ENCODE results near the gene METAP2.
"Not testable (repeated sequence)": the region's sequence is repeated elsewhere in the genome, so short reads cannot be mapped to it uniquely, and the experiment has no call there.

Gene METAP2

GRCh38 chr12:95462551-95462950, 11.4 kb upstream of the METAP2 start:
- no peak for DNase-seq (ENCODE audit: low read depth)

GRCh38 chr12:95463050-95463449, 10.9 kb upstream of the METAP2 start:
- DNase-seq (ENCODE audit: low read depth): no peak

- not testable (repeated sequence) for DNase-seq (ENCODE audit: low read depth)
Measured at GRCh38 chr12:95463776-95464175, 10.2 kb upstream of the METAP2 start.

DNA sequence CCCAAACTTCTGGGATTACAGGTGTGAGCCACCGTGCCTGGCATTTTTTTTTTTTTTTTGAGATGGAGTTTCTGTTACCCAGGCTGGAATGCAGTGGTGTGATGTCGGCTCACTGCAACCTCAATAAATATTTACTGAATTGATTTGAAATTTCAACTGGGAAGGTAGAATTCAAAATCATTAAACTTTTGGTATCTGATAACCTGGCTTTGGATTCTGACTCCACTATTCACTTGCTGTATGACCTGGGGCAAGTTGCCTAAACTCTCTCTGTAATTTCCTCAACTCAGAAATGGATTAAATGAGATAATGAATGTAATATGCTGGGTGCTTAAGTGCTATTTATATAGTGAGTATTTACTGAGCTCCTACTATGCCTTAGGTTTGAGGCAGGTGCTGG, 8.7 kb upstream of the METAP2 start:
- no peak for DNase-seq (ENCODE audit: low read depth)

- no peak for DNase-seq (ENCODE audit: low read depth)
Measured at GRCh38 chr12:95470300-95470699, 3.7 kb upstream of the METAP2 start.

GRCh38 chr12:95473231-95473883, 595 bp upstream of the METAP2 start:
- DNase-seq (ENCODE audit: low read depth): peak; percentile 12

GRCh38 chr12:95474660-95474958, 657 bp downstream of the METAP2 start:
- peak; percentile 10 for DNase-seq (ENCODE audit: low read depth)

DNA sequence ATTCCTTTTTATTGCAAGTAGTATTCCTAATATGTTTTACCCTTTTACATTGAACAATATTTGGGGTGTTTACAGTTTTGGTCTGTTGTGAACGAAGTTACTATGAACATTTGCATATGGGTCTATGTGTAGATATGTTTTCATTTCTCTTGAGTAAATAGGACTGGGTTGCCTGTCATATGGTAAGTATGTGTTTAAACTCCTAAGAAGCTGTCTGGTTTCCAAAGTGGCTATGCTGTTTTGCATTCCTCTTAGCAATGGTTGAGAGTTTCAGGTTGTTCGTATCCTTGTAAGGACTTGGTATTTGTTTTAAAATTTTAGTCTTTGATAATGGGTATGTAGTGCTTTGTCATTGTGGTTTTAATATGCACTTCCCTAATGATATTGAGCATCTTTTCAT, 6.3 kb downstream of the METAP2 start:
- DNase-seq (ENCODE audit: low read depth): no peak

DNA sequence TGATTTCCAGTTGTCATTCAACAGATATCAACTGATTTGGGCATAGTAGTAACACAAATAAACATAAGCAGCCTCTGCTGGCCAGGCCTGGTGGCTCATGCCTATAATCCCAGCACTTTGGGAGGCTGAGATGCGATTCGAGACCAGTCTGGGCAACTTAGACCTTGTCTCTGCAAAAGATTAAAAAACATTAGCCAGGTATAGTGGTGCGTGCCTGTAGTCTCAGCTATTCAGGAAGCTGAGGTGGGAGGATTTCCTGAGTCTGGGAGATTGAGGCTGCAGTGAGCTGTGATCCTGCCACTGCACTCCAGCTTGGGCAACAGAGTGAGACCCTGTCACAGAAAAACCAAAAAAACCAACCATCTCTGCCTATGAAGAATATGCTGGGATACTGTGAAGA, 7.1 kb downstream of the METAP2 start:
- no peak for DNase-seq (ENCODE audit: low read depth)

- DNase-seq (ENCODE audit: low read depth): no peak
Measured at GRCh38 chr12:95481888-95482287, 7.9 kb downstream of the METAP2 start.

GRCh38 chr12:95482564-95482963, 8.6 kb downstream of the METAP2 start:
- not testable (repeated sequence) for DNase-seq (ENCODE audit: low read depth)

DNA sequence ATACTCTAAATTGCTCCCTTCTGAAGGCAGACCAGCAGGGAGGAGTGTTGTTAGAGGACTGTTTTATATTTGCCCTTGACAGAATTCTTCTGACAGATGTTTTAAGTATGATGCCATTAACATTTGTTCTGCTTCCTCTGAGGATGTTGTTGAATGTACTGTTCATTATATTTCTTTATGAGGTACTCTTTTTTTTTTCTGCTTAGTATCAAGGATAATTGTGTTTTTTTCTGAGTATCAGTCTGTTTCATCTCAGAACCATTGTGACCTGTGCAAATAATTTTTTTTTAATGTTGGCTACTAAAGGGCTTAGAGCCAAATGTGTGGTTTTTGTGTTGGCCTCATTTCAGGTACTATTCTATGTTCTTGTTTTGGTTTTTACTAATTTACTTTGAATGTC, 10.6 kb downstream of the METAP2 start:
- no peak for DNase-seq (ENCODE audit: low read depth)

- DNase-seq (ENCODE audit: low read depth): no peak
Measured at GRCh38 chr12:95487024-95487423, 13.1 kb downstream of the METAP2 start.

GRCh38 chr12:95492462-95492861, 18.5 kb downstream of the METAP2 start:
- no peak for DNase-seq (ENCODE audit: low read depth)

- no peak for DNase-seq (ENCODE audit: low read depth)
Measured at GRCh38 chr12:95494888-95495287, 20.9 kb downstream of the METAP2 start.

DNA sequence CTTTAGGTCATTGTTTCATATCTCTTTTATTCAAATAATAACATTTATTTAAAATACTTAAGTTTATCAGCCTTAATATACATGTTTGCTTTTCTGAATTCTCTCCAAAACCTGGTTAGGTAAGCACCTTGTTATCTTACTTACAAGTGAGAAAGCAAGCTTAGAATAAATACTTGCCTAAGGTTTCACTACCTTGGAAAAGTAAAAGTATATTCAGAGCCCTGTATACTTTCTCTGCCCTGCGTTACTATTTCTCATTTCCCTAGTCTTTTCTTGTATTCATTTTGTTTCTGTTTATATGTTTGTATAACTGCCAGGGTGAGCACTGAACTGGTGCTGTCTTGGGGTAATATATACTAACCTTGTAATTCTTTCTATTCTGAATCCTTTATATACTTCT, 21.5 kb downstream of the METAP2 start:
- DNase-seq (ENCODE audit: low read depth): no peak

GRCh38 chr12:95497031-95497430, 23.1 kb downstream of the METAP2 start:
- no peak for DNase-seq (ENCODE audit: low read depth)

DNA sequence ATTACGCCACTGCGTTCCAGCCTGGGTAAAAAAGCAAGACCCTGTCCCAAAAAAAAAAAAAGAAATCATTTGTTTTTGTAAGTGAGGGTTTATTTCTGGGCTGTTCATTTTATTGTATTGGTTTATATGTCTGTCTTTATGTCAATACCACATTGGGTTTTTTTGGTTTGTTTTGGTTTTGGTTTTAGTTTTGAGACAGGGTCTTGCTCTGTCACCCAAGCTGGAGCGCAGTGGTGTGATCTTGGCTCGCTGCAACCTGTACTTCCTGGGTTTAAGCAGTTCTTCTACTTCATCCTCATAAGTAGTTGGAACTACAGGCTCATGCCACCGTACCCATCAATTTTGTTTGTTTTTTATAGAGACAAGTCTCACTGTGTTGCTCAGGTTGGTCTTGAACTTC, 25.0 kb downstream of the METAP2 start:
- DNase-seq (ENCODE audit: low read depth): no peak

DNA sequence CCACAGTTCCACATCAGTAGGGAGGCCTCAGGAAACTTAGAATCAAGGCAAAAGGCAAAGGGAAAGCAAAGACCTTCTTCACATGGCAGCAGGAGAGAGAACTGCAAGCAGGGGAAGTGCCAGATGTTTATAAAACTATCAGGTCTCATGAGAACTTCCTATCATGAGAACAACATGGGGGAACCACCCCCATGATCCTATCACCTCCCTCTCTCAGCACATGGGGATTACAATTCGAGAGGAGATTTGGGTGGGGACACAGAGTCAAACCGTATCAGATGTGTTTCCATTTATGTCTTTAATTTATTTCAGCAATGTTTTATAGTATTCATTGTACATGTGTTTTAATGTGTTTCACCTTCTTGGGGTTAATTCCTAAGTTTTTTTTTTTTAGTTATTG, 25.8 kb downstream of the METAP2 start:
- no peak for DNase-seq (ENCODE audit: low read depth)

DNA sequence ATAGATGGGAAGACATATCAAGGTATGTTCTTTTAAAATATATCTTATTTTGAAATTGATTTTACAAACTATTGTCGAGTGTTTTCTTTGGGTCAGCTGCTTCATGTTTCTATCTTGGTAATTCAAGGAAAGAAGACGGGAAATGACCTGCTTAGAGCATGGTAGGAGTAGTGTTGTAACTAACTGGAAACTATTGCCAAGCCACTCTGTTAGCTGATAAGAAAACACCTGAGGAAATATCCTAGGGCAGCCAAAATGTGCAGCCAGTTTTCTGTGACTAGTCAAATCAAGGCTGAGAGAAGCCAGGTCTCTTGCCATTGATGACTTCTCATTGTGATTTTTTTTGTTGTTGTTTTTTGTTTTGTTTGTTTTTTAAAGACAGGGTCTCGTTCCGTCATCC, 30.2 kb downstream of the METAP2 start:
- DNase-seq (ENCODE audit: low read depth): no peak

- DNase-seq (ENCODE audit: low read depth): no peak
Measured at GRCh38 chr12:95505039-95505438, 31.1 kb downstream of the METAP2 start.

DNA sequence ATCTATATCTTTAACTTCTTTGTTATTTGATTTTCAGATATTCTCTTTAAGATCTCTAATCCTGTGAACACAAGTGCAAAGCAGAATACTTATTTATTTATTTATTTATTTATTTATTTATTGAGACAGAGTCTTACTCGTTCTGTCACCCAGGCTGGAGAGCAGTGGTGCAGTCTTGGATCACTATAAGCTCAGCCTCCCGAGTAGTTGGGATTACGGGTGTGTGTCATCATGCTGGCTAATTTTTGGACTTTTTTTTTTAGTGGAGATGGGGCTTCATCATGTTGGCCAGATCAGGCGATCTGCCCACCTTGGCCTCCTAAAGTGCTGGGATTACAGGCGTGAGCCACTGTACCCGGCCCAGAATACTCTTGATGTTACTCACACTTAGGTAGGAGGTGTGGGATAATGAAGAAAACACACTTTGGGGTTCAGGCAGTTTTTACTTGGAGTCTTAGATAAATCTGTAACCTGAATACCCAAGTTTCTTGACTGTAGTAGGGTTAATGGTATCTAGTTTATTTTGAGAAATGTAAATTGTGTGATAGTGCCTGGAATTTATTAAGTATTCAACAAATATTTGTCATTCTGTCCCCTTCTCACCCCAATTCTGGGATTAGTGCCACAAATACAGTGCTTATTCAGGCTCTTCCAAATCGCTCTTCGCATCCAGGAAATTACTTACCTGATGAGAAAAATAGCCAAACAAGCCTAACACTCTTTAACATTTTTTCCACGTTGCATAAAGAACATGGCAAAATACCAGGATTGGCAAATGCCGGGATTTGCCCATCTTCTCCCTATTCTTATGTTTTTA, 33.0 kb downstream of the METAP2 start:
- no peak for DNase-seq (ENCODE audit: low read depth)

DNA sequence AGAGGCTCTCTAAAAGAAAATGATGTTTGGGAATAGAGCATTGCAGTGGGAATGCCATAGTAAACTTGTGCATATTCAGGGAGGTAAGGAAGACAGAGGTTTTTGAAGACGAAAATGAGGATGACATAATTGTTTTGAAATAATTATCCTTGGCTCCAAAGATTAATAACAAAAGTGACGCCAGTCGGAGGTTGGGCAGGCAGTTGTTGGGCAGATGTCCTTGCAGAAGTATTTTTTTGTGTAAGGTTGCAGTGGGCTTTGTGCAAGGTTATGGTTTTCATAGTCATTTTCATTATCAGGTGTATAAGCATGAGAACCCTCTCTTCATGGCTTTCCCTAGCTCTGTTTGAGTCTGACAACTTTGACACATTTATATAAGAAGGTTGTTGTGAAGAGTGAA, 35.3 kb downstream of the METAP2 start:
- DNase-seq (ENCODE audit: low read depth): no peak

- no peak for DNase-seq (ENCODE audit: low read depth)
Measured at GRCh38 chr12:95511977-95512376, 38.0 kb downstream of the METAP2 start.
